WTC11 (cell line): ENCODE results near the gene PTPRK.

Source experiments
- CTCF ChIP-seq: fragments of 200-600 bp; IDR thresholded peaks from 2 replicates; pipeline ENCODE4 v1.8.0; 2022; ENCODE audit warnings: antibody characterized with exemption
- ELF4 ChIP-seq: sonication (generic); formaldehyde crosslinking; IDR thresholded peaks from 2 replicates; pipeline ENCODE4 v1.8.1; 2022; ENCODE audit warnings: low read depth, mild to moderate bottlenecking, moderate library complexity, missing genetic modification reagents
- ETV6 ChIP-seq: sonication (generic); formaldehyde crosslinking; IDR thresholded peaks from 2 replicates; pipeline ENCODE4 v1.8.1; 2022; ENCODE audit warnings: mild to moderate bottlenecking, missing genetic modification reagents
- FOXP1 ChIP-seq: sonication (generic); formaldehyde crosslinking; IDR thresholded peaks from 2 replicates; pipeline ENCODE4 v1.8.0; 2022; ENCODE audit warnings: missing genetic modification reagents, mild to moderate bottlenecking, moderate library complexity, borderline replicate concordance
- KAT7 ChIP-seq: sonication (generic); formaldehyde crosslinking; IDR thresholded peaks from 2 replicates; pipeline ENCODE4 v1.8.1; 2023; ENCODE audit warnings: missing genetic modification reagents, mild to moderate bottlenecking, borderline replicate concordance
- MLX ChIP-seq: sonication (generic); formaldehyde crosslinking; IDR thresholded peaks from 2 replicates; pipeline ENCODE4 v1.8.1; 2023; ENCODE audit warnings: mild to moderate bottlenecking, missing genetic modification reagents, moderate library complexity
- NFYB ChIP-seq: sonication (generic); formaldehyde crosslinking; conservative IDR thresholded peaks from 2 replicates; pipeline ENCODE4 v1.8.0; 2022; ENCODE audit warnings: low read depth, missing genetic modification reagents
- NR2C2 ChIP-seq: sonication (generic); formaldehyde crosslinking; IDR thresholded peaks from 2 replicates; pipeline ENCODE4 v1.8.0; 2022; ENCODE audit warnings: mild to moderate bottlenecking, missing genetic modification reagents
- ZNF232 ChIP-seq: sonication (generic); formaldehyde crosslinking; IDR thresholded peaks from 2 replicates; pipeline ENCODE4 v1.8.0; 2022; ENCODE audit warnings: mild to moderate bottlenecking, missing genetic modification reagents

GRCh38 chr6:128029826-128030225 is 490.6 kb downstream of the PTPRK start:
- TF ChIP-seq FOXP1 (CRISPR knock-in tag) (no peak), CTCF (no peak), NFYB (no peak), ZNF232 (CRISPR knock-in tag) (no peak), ETV6 (CRISPR knock-in tag) (no peak), ELF4 (CRISPR knock-in tag) (no peak), NR2C2 (CRISPR knock-in tag) (no peak), KAT7 (CRISPR knock-in tag) (no peak), MLX (CRISPR knock-in tag) (no peak)
